HEK293 (cell line): ENCODE results near the gene ACTG2.

Source experiments
- CTCF ChIP-seq: fragments of 450-650 bp; formaldehyde crosslinking; IDR thresholded peaks from 2 replicates; pipeline ENCODE4 v1.5.1; 2016; ENCODE audit warnings: missing biosample characterization, missing genetic modification characterization
- HOXA7 ChIP-seq: sonication (generic); formaldehyde crosslinking; IDR thresholded peaks from 2 replicates; pipeline ENCODE4 v1.8.1; 2022; ENCODE audit warnings: missing genetic modification reagents, borderline replicate concordance
- MYNN ChIP-seq: fragments of 450-650 bp; formaldehyde crosslinking; IDR thresholded peaks from 2 replicates; pipeline ENCODE4 v1.5.1; 2016; ENCODE audit warnings: missing biosample characterization, missing genetic modification characterization, borderline replicate concordance
- SP2 ChIP-seq: fragments of 450-650 bp; formaldehyde crosslinking; IDR thresholded peaks from 2 replicates; pipeline ENCODE4 v1.5.1; 2016; ENCODE audit warnings: missing biosample characterization, missing genetic modification characterization
- SP7 ChIP-seq: fragments of 450-650 bp; formaldehyde crosslinking; IDR thresholded peaks from 2 replicates; pipeline ENCODE4 v1.5.1; 2016; ENCODE audit warnings: missing biosample characterization, missing genetic modification characterization
- ZBTB26 ChIP-seq: fragments of 450-650 bp; formaldehyde crosslinking; optimal IDR thresholded peaks from 2 replicates; pipeline ENCODE3; 2016; ENCODE audit warnings: missing biosample characterization, mild to moderate bottlenecking, missing genetic modification characterization
- ZNF548 ChIP-seq: fragments of 450-650 bp; formaldehyde crosslinking; IDR thresholded peaks from 2 replicates; pipeline ENCODE4 v1.5.1; 2016; ENCODE audit warnings: missing biosample characterization, missing genetic modification characterization
- ZNF621 ChIP-seq: fragments of 450-650 bp; formaldehyde crosslinking; IDR thresholded peaks from 2 replicates; pipeline ENCODE4 v1.5.1; 2017; ENCODE audit warnings: missing biosample characterization, missing genetic modification characterization
- ZNF624 ChIP-seq: fragments of 450-650 bp; formaldehyde crosslinking; IDR thresholded peaks from 2 replicates; pipeline ENCODE4 v1.5.1; 2017; ENCODE audit warnings: missing biosample characterization, missing genetic modification characterization
- TF ChIP-seq, protein P1 (sequence below): fragments of 450-650 bp; formaldehyde crosslinking; IDR thresholded peaks from 2 replicates; pipeline ENCODE4 v1.5.1; 2016; ENCODE audit warnings: missing biosample characterization, missing genetic modification characterization, low read depth

DNA sequence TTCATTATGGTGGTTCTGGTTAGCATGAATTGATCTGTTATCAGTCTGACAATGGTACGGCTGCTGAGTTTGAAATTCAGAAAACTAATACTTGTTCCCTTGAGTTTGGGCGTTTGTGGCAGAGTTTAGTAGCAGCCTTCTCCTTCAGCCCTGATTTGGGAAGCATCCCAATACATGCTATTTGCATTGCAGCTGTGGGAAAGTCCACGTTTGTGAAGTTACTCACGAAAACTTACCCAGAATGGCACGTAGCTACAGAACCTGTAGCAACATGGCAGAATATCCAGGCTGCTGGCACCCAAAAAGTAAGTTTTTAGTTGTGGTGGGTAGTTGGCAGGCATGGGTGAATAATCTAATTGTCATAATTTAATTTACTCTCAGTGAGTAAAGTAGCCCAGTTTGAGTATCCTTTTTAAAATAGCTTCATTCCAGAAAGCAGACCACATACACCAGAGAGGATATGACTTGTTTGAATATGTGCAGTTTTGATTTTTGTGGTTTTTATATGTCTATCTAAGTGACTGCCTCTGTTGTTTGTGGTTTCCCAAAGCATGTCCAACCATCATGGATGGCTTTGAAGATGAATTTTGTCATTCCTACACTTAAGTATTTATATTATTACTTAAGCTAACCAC lies 46.0 kb downstream of the ACTG2 start:
- TF ChIP-seq, protein P1, sequence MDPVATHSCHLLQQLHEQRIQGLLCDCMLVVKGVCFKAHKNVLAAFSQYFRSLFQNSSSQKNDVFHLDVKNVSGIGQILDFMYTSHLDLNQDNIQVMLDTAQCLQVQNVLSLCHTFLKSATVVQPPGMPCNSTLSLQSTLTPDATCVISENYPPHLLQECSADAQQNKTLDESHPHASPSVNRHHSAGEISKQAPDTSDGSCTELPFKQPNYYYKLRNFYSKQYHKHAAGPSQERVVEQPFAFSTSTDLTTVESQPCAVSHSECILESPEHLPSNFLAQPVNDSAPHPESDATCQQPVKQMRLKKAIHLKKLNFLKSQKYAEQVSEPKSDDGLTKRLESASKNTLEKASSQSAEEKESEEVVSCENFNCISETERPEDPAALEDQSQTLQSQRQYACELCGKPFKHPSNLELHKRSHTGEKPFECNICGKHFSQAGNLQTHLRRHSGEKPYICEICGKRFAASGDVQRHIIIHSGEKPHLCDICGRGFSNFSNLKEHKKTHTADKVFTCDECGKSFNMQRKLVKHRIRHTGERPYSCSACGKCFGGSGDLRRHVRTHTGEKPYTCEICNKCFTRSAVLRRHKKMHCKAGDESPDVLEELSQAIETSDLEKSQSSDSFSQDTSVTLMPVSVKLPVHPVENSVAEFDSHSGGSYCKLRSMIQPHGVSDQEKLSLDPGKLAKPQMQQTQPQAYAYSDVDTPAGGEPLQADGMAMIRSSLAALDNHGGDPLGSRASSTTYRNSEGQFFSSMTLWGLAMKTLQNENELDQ (tag by site-specific recombination): no peak
- no peak for TF ChIP-seq CTCF (tag by site-specific recombination)
- TF ChIP-seq ZNF624 (tag by site-specific recombination): no peak
- no peak for TF ChIP-seq SP2
- no peak for TF ChIP-seq ZBTB26
- no peak for TF ChIP-seq ZNF621 (tag by site-specific recombination)
- no peak for TF ChIP-seq HOXA7 (CRISPR knock-in tag)
- TF ChIP-seq MYNN (tag by site-specific recombination): no peak
- TF ChIP-seq ZNF548 (tag by site-specific recombination): no peak
- TF ChIP-seq SP7 (tag by site-specific recombination): no peak
